Measurements from ENCODE around the gene GCGR.

GCGR gene

GRCh38 chr17:81803728-81804558, at the start of gene GCGR:
TSS of gene GCGR (plus strand) at chr17:81804150. CDS start at chr17:81809019, 4,869 bp downstream.
- DNase-seq: no peak

DNA sequence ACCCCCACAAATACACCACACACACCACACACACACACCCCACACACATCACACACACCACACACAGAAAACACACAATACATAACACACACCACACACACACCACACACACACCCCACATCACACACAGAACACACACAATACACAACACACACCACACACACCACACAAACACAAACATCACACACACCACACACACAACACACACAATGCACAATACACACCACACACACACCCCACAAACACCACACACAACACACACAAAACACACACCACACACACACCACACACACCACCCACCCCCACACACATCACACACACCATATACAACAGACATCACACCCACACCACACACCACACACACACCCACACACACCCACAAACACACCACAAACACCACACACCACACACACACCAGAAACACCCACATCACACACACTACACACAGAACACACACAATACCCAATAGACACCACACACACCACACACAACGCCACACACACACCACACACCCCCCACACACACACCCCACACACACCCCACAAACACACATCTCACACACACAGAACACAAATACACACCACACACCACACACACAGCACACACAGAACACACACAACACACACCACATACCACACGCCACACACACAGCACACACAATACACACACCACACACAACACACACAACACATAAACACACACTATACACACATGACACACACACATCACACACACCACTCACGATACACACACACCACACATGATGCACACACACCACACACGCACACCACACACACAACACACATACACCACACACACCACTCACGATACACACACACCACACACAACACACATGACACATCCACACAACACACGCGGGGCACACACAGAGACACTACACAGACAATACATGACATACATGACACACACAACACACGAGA, 11.0 kb upstream of the GCGR start:
- DNase-seq: no peak

DNA sequence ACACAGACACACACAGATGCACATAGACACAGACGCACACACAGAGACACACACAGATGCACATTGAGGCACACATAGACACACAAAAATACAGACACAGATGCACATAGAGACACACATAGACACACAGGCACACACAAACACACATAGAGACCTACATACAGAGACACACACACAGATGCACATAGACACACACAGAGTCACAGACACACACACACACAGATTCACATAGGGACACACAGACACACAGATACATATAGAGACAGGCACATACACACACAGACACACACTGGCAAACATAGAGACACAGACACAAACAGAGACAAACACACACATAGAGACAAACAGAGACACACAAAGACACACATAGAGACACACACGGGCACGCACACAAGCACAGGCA, 9.9 kb upstream of the GCGR start:
- no peak for DNase-seq

- DNase-seq: no peak
These were observed 9.4 kb upstream of the GCGR start for GRCh38 chr17:81794509-81794908.

DNA sequence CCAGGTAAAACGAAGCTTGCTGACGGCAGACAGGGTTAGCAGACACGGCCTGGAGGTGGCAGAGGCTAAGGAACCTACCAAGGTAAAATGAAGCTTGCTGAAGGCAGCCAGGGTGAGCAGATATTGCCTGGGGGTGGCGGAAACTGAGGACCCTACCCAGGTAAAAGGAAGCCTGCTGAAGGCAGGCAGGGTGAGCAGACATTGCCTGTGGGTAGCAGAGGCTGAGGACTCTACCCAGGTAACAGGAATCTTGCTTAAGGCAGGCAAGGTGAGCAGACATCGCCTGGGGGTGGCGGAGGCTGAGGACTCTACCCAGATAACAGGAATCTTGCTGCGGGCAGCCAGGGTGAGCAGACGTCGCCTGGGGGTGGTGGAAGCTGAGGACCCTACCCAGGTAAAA, 2.6 kb upstream of the GCGR start:
- DNase-seq: no peak

- DNase-seq: no peak
These were observed 1.7 kb upstream of the GCGR start for GRCh38 chr17:81802048-81802758.

DNA sequence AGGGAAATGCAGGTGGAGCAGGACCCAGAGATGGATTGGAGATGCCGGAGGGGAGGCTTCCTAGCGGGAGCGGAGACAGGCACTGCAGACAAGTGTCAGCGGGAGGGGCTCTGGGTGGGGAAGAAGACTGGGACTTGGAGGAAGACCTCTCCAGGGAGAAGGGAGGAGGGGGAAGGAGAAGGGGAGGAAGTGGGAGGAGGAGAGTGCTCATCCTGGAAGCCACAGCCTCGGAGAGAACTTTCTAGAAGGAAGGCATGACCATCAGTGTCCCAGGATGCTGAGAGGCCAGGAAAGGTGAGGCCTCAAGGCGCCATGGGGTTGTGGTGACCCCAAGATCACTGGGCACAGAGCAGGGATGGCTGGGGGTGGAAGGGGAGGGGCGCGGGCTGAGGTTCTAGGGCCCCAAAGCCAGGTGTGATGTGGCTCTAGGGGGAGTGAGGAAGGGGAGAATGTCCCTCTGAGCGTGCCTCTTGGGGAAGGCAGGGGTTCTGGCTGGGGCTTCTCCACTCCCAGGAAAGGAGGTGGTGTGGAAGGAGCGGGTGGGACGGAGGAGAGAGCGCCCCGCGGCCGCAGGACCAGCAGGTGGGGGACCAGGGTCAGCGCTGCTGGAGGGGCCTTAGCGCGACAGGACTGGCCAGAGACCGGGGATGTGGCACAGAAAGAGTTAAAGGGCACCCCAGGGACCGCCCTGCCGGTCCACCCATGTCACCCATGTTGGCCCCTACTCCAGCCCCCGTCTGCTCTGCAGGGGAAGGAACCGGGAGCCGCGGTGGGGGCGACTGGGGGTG, 900 bp upstream of the GCGR start:
- no peak for DNase-seq

DNA sequence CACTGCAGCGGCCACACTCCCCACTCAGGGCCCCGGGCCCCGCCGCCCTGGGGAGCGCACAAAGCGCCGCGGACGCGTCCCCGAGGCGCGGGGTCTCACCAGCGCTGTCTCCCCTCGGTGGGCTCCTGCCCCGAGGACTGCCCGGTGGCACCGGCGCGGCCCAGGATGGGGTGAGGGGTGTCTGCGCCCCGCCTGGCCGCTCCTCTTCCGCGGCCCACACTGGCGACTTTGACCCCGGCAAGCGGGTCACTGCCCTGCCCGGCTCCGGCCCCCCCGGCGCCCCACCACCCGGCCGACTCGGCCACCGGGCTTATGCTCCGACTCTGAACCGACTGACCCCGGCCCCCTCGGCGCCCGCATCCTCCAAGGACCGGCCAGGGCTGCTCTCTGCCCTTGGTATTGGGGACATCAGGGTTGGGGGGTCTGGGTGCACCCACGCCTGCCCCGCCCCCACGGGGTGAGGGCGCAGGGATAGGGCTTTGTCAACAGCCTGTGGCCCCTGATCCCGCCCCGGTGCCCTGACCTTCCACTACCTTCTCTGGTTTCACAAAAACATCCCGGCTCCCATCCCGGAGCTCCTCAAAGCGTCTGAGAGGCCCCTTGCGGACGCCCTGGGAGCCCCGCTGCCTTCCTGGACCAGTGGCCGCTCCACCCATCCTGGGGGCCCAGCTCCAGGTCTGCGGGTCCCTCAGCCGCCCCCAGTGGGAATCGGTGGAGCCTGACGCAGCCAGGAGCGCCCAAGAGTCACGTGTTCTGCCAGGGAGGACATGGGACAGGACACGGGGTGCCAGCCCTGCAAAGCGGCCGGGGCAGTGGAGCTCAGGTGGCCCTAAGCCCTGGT, 829 bp downstream of the GCGR start:
- no peak for DNase-seq

DNA sequence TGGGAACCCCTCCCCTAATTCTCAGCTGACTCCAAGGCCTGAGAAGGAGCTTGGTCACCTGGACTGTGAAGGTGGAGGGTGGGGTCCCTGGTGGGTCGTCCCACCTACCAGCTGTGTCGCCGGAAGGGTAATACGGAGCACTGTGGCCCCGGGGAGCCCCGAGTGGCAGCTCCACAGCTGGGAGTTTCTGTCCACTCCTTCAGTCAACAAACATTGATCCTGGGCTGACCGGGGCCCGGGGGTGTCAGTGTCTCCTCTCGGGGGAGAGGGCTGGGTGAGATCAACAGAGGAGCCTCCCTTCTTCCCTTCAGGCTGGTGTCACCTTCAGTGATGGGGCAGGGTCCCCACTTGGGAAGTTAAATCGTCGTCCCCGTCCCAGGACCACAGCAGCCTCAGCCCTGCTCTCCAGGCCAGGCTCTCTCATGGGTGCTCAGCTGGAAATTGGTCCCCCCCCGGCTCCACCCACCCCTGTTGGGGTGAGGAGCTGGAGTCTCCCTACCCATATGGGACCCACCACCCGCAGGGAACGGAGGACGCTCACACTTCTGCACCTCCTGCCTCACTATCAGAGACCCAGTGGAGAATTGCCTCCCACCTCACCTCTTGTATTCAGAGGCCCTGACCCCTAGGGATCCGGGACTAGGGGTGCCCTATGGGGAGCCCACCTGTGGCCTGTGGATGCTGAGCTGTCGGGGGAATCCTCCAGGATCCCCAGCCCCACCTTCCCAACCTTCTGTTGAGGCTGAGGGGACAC, 1.9 kb downstream of the GCGR start:
- no peak for DNase-seq

- no peak for DNase-seq
These were observed 2.7 kb downstream of the GCGR start for GRCh38 chr17:81806461-81807209.

DNA sequence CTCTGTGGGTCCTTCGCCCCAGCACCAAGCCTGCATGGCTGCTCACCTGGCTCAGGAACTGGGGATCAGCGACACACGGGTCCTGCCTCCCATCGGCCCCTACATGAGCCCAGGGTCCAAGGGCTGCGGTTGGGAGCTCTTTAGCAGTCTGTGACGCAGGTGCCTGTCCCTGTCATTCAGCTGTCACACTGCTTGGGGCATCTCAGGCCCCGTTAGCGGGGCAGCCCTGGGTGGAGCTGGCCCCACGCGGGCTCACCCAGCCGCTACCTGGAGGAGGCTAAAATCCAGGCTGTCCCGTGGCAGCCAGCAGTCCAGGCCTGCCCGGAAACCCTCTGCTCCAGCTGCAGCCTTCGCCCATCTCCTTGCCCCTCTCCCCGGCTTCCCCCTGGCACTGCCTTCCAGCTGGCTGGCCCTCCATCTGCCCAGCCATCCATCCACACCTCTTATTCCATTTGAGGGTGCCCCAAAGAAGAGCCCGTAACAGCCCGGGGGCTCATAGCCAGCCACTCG, 3.3 kb downstream of the GCGR start:
- DNase-seq: no peak

- no peak for DNase-seq
These were observed 3.9 kb downstream of the GCGR start for GRCh38 chr17:81807839-81808238.

- no peak for DNase-seq
These were observed 5.0 kb downstream of the GCGR start for GRCh38 chr17:81808778-81809555.

- no peak for DNase-seq
These were observed 5.6 kb downstream of the GCGR start for GRCh38 chr17:81809556-81809998.

GRCh38 chr17:81810476-81810875, 6.5 kb downstream of the GCGR start:
- no peak for DNase-seq

DNA sequence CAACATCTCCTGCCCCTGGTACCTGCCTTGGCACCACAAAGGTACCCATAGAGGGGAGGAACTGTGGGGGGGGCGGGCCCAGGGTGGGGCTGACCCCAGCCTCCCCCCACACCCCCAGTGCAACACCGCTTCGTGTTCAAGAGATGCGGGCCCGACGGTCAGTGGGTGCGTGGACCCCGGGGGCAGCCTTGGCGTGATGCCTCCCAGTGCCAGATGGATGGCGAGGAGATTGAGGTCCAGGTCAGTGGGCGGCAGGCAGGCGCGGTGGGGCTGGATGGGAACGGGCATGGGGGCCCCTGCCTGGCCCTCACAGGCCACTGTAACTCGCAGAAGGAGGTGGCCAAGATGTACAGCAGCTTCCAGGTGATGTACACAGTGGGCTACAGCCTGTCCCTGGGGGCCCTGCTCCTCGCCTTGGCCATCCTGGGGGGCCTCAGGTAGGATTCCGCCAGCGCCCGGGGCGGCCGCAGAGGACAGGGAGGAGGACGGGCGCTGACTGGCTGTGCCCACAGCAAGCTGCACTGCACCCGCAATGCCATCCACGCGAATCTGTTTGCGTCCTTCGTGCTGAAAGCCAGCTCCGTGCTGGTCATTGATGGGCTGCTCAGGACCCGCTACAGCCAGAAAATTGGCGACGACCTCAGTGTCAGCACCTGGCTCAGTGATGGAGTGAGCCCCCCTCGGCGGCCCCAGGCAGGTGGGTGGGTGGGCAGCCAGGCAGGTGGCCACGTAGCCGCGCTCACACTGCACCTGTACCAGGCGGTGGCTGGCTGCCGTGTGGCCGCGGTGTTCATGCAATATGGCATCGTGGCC, 7.1 kb downstream of the GCGR start:
- no peak for DNase-seq

DNA sequence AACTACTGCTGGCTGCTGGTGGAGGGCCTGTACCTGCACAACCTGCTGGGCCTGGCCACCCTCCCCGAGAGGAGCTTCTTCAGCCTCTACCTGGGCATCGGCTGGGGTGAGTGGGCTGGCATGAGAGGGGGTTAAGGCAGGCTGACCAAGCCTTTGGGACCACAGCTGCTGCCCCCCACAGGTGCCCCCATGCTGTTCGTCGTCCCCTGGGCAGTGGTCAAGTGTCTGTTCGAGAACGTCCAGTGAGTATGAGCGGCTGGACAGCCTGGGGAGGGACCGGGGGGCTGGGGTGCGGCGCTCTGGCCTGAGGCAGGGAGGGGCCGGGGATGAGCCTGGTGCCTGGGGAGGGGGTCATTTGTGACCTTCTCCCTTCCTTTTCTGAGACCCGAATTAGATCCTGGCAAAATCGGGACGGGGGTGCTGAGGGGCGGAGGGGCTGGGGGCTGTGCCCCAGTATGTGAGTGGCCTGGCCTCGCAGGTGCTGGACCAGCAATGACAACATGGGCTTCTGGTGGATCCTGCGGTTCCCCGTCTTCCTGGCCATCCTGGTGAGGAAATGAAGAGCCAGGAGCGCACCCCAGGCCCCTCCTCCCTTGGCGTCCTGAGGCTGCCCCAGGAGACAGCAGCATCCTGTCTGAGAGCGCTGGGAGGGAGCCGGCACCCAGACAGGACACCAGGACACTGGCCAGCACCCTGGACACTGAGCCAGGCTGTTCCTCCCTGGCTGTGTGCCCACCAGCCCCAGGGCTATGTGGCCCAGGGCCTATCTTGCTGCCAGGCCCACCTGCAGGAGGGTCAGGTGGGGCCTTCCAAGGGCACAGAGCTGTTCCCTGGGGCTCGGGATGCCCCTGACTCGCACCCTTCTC, 8.0 kb downstream of the GCGR start:
- DNase-seq: no peak

Data from NCI-H2029 treated with DMSO at 0.1 percent for 48 hours (cell line).